GM12864 (cell line): ENCODE measurements around the gene PAX5.

Source experiments
- DNase-seq: peaks from one replicate; pipeline ENCODE4 v3.0.0-alpha.2; 2011; ENCODE audit warnings: low read depth
- H3K4me3 ChIP-seq: 2 replicates; pipeline ENCODE4 v1.5.1; 2011; ENCODE audit warnings: mild to moderate bottlenecking, low read depth, low read length, control low read depth
- CTCF ChIP-seq: IDR thresholded peaks from 2 replicates; pipeline ENCODE4 v1.5.1; 2011; ENCODE audit warnings: low read depth, mild to moderate bottlenecking, moderate library complexity, low read length, control low read depth, inconsistent platforms; ENCODE audit errors: missing control alignments

Gene PAX5

GRCh38 chr9:36881316-36881715, 152.8 kb downstream of the PAX5 start:
- no peak overlapping the region for H3K4me3 ChIP-seq
- DNase-seq = no peak
- no peak for TF ChIP-seq CTCF

- no peak for DNase-seq
- H3K4me3 ChIP-seq = no peak overlapping the region
- no peak for TF ChIP-seq CTCF
Measured at GRCh38 chr9:36880075-36880474, 154.0 kb downstream of the PAX5 start.

- TF ChIP-seq CTCF = no peak
- DNase-seq = peak; percentile 19
- no peak overlapping the region for H3K4me3 ChIP-seq
Measured at GRCh38 chr9:36878986-36879982, 154.8 kb downstream of the PAX5 start.

GRCh38 chr9:36877239-36877638, 156.8 kb downstream of the PAX5 start:
- peak; percentile 15 for DNase-seq
- TF ChIP-seq CTCF = no peak
- H3K4me3 ChIP-seq = no peak overlapping the region

- no peak for TF ChIP-seq CTCF
Measured at GRCh38 chr9:36876056-36876455, 158.0 kb downstream of the PAX5 start.

GRCh38 chr9:36874921-36875320, 159.1 kb downstream of the PAX5 start:
- TF ChIP-seq CTCF = no peak
- no peak for DNase-seq
- no peak overlapping the region for H3K4me3 ChIP-seq

More at GRCh38 chr9:36876056-36876455, 158.0 kb downstream of the PAX5 start:
- no peak overlapping the region for H3K4me3 ChIP-seq
- no peak for DNase-seq
